K562 (cell line): ENCODE results near the gene HOXA10. TPM values are rescaled to one million over a fixed set of nuclear protein-coding genes. Genes with fewer than 3 reads are reported as not detected.
A peak's percentile ranks its signal among the peaks of the same experiment; 100 is the strongest.

Experiments used
- BRD9 ChIP-seq: fragments of 450-650 bp; IDR thresholded peaks from 2 replicates; pipeline ENCODE4 v1.6.1; 2018; ENCODE audit warnings: low read depth; ENCODE audit not compliant: partially characterized antibody
- CTCFL ChIP-seq: IDR thresholded peaks from 2 replicates; pipeline ENCODE4 v1.6.1; 2011; ENCODE audit warnings: borderline replicate concordance, low read depth, mild to moderate bottlenecking, moderate library complexity, low read length; ENCODE audit not compliant: insufficient read depth, poor library complexity, severe bottlenecking
- FOXK2 ChIP-seq, 2 experiments: fragments of 450-650 bp; IDR thresholded peaks in 1 of 2; conservative IDR thresholded peaks in 1 of 2; 2 replicates each; pipeline ENCODE4 v1.6.1; 2016; ENCODE audit warnings: low read depth in 2 of 2, mild to moderate bottlenecking in 1 of 2
- PBX2 ChIP-seq, 2 experiments: IDR thresholded peaks in 1 of 2; conservative IDR thresholded peaks in 1 of 2; 2 replicates each; pipeline ENCODE4 v1.6.1; 2016; ENCODE audit warnings: low read depth in 2 of 2, mild to moderate bottlenecking in 1 of 2, missing compliant biosample characterization in 1 of 2, missing genetic modification characterization in 1 of 2, moderate library complexity in 1 of 2
- PKNOX1 ChIP-seq: fragments of 450-650 bp; IDR thresholded peaks from 2 replicates; pipeline ENCODE4 v1.6.1; 2016
- RAD21 ChIP-seq, 2 experiments: fragments of 250-450 bp in 1 of 2; fragments of 450-650 bp in 1 of 2; sonication (Bioruptor Pico) in 1 of 2; formaldehyde crosslinking in 1 of 2; IDR thresholded peaks in 1 of 2; conservative IDR thresholded peaks in 1 of 2; 2 replicates each; pipeline versions ENCODE4 v1.4.0 to v1.8.0; 2020 to 2022; ENCODE audit warnings: mild to moderate bottlenecking in 2 of 2, moderate library complexity in 1 of 2
- REST ChIP-seq, 2 experiments: fragments of 450-650 bp; formaldehyde crosslinking in 1 of 2; IDR thresholded peaks; 2 replicates each; pipeline versions ENCODE4 v1.4.0 to v1.6.1; 2014 to 2020; ENCODE audit warnings: mild to moderate bottlenecking in 2 of 2, borderline replicate concordance in 1 of 2, low read depth in 1 of 2
- SMC3 ChIP-seq: conservative IDR thresholded peaks from 2 replicates; pipeline ENCODE4 v1.6.1; 2011; ENCODE audit warnings: low read depth, low read length, improper control_type of control experiment; ENCODE audit not compliant: insufficient read depth
- ZKSCAN1 ChIP-seq: fragments of 150-350 bp; IDR thresholded peaks from 2 replicates; pipeline ENCODE4 v1.6.1; 2016; ENCODE audit warnings: low read depth, low read length
- polyA plus RNA-seq, 8 experiments: library from polyadenylated mRNA; depleted of rRNA in 4 of 8; stranded (reverse) in 5 of 8; unstranded in 3 of 8; fragments of >200 nt; fragmentation: Nextera tagmentation in 2 of 8; fragmentation: Illumina TruSeq in 1 of 8; extraction: Ambion mirVana in 2 of 8; extraction: Trizol in 1 of 8; gene quantifications; 2 replicates each; pipeline versions ENCODE4 v1.2.1 to v1.2.3, GENCODE V29; 2011 to 2014; ENCODE audit warnings: inconsistent platforms in 1 of 8, missing spikeins in 1 of 8
- total RNA-seq, 7 experiments: library from RNA; depleted of rRNA in 6 of 7; stranded (reverse); fragments of >200 nt in 6 of 7; fragmentation: Illumina TruSeq in 2 of 7; extraction: Trizol in 2 of 7; gene quantifications; 2 replicates each; pipeline versions ENCODE4 v1.2.1 to v1.2.3, GENCODE V29; 2011 to 2021; ENCODE audit warnings: low replicate concordance in 1 of 7

Gene HOXA10
- total and polyA plus RNA-seq, 9 of the 15 experiments (the other 6 are each of a cell fraction or from before 2014, with no cell fraction given), result not detected

- TF ChIP-seq REST (IDR thresholded peaks at IDR 0.05; ENCODE audit: borderline replicate concordance), result peak; percentile 23; the same call in 1 of the 2 replicates
- no peak for TF ChIP-seq REST (CRISPR knock-in tag; IDR thresholded peaks at IDR 0.05; ENCODE audit: low read depth)
- TF ChIP-seq BRD9, result no peak
- peak; percentile 77 for TF ChIP-seq CTCFL
- TF ChIP-seq ZKSCAN1, result no peak
- TF ChIP-seq PBX2 (CRISPR knock-in tag; IDR thresholded peaks at IDR 0.05; ENCODE audit: low read depth), result no peak
- TF ChIP-seq PBX2 (tag; conservative IDR thresholded peaks at IDR 0.05; ENCODE audit: low read depth), result 0 out of 2 replicates have a peak, but pooled peaks have one; percentile 14
- TF ChIP-seq FOXK2 (conservative IDR thresholded peaks at IDR 0.05 in 1 of 2, IDR thresholded peaks at IDR 0.05 in 1 of 2; ENCODE audit: low read depth in 2 of 2), result no peak
- peak; percentile 16 to 35; a peak in 2 of 4 replicates for TF ChIP-seq RAD21 (CRISPR knock-in tag; conservative IDR thresholded peaks at IDR 0.05 in 1 of 2, IDR thresholded peaks at IDR 0.05 in 1 of 2)
- peak; percentile 49 for TF ChIP-seq PKNOX1
- 0 out of 2 replicates have a peak, but pooled peaks have one; percentile 31 for TF ChIP-seq SMC3
Observed at GRCh38 chr7:27179503-27180430, 5.6 kb upstream of the HOXA10 start (continued).
